Sigmoid colon (tissue), 7 donors: ENCODE data around the gene FGF23. TPM values are rescaled to one million over a fixed set of nuclear protein-coding genes. Genes with fewer than 3 reads are reported as not detected.

Experiments
- DNase-seq: peaks from one replicate; pipeline ENCODE4 v3.0.0-alpha.2; 2019
- H3K27ac ChIP-seq, 4 donors: fragments of 200-600 bp; sonication (generic); one replicate each; pipeline ENCODE4 v1.5.1; 2016 to 2019; ENCODE audit warnings: mild to moderate bottlenecking in 1 of 4
- H3K27me3 ChIP-seq, 3 donors: fragments of 200-600 bp; sonication (generic); one replicate each; pipeline ENCODE4 v1.5.1; 2019; ENCODE audit warnings: mild to moderate bottlenecking in 1 of 3
- H3K36me3 ChIP-seq, 4 donors: fragments of 200-600 bp; sonication (generic); one replicate each; pipeline ENCODE4 v1.5.1; 2016 to 2019
- H3K4me1 ChIP-seq, 4 donors: fragments of 200-600 bp; sonication (generic); one replicate each; pipeline ENCODE4 v1.5.1; 2017 to 2019
- H3K4me3 ChIP-seq, 4 donors: fragments of 200-600 bp; sonication (generic); one replicate each; pipeline ENCODE4 v1.5.1; 2017 to 2019; ENCODE audit warnings: mild to moderate bottlenecking in 2 of 4, moderate library complexity in 1 of 4
- H3K9me3 ChIP-seq, 4 donors: fragments of 200-600 bp in 3 of 4; sonication (generic) in 3 of 4; one replicate each; pipeline versions ENCODE4 v1.5.1 to v1.6.1; 2013 to 2019
- CTCF ChIP-seq, 4 experiments: fragments of 450-650 bp in 3 of 4; fragments of 200-600 bp in 1 of 4; IDR thresholded peaks; one replicate each; pipeline ENCODE4 v1.5.1; 2016 to 2019; ENCODE audit warnings: antibody characterized with exemption in 4 of 4, mild to moderate bottlenecking in 3 of 4, moderate library complexity in 2 of 4
- EP300 ChIP-seq, 4 donors: sonication (generic); formaldehyde crosslinking; IDR thresholded peaks; one replicate each; pipeline ENCODE4 v1.6.1; 2017; ENCODE audit warnings: antibody characterized with exemption in 4 of 4
- POLR2A ChIP-seq, 2 donors: fragments of 450-650 bp; IDR thresholded peaks; one replicate each; pipeline ENCODE4 v1.6.1; 2016; ENCODE audit warnings: antibody characterized with exemption in 2 of 2, mild to moderate bottlenecking in 2 of 2, moderate library complexity in 2 of 2
- POLR2AphosphoS5 ChIP-seq, 4 donors: sonication (generic); formaldehyde crosslinking; IDR thresholded peaks; one replicate each; pipeline ENCODE4 v1.6.1; 2017; ENCODE audit warnings: antibody characterized with exemption in 4 of 4
- whole genome bisulfite sequencing, 2 donors: extraction: QIAGEN DNeasy Blood & Tissue Kit; methylation state at CpG; one replicate each; pipeline ENCODE4 v1.1.7; 2013; 5-methylcytosine and 5-hydroxymethylcytosine counted together
- intact Hi-C: fragments of 100-400 bp; cut with DNase I; formaldehyde crosslinking; loops from one replicate; pipeline ENCODE4 v1.15.1; 2023
- polyA plus RNA-seq, 3 donors: library from polyadenylated mRNA; stranded (reverse); fragments of 200-250 nt; gene quantifications; one replicate each; pipeline ENCODE4 v1.2.3, GENCODE V29; 2013
- total RNA-seq, 4 donors: library from RNA; depleted of rRNA; stranded (reverse); fragments of >200 nt; gene quantifications; one replicate each; pipeline ENCODE4 v1.1.0, GENCODE V29; 2016
- donor health status: healthy with polysubstance abuse.
- donor health status: Bipolar disorder and iron deficiency.
- donor health status: healthy.

Gene FGF23
- total and polyA plus RNA-seq, 7 donors: not detected

DNA sequence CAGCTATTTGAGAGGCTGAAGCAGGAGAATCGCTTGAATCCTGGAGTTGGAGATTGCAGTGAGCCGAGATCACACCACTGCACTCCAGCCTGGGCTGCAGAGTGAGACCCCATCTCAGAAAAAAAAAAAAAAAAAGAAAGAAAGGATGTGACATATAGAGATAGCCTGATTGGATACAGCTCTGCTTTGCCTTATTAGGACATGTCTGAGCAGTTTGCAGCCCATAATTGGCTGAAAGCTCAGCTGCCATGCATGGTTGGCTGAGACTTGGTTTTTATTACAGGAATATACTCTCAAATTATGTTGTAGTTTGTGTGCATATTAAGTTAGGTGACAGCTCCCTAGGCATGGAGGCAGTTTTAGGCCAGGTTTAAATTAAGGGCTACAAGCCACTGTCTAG is 52.2 kb downstream of the FGF23 start:
- intact Hi-C loops: loop anchor here (10.0 kb wide), 1 partner anchor 208 kb away; the partner anchor contains the start of gene RAD51AP1
- TF ChIP-seq POLR2A (IDR thresholded peaks at IDR 0.05) (no peak), POLR2AphosphoS5 (IDR thresholded peaks at IDR 0.05) (no peak), EP300 (IDR thresholded peaks at IDR 0.05) (no peak), CTCF (IDR thresholded peaks at IDR 0.05) (no peak)
- WGBS, 2 donors: 97 to 98% methylated on average over 2 of the region's 2 CpGs

GRCh38 chr12:4325966-4326365 is 53.5 kb downstream of the FGF23 start:
- H3K36me3 ChIP-seq: no peaks in the 10 kb centered on the region
- H3K9me3 ChIP-seq: no peaks in the 10 kb centered on the region
- intact Hi-C loops: loop anchor here (10.0 kb wide), 1 partner anchor 209 kb away; the partner anchor contains the start of gene RAD51AP1
- peak in 1 of 4 experiments; percentile 1 for TF ChIP-seq CTCF (IDR thresholded peaks at IDR 0.05)
- no peak for TF ChIP-seq EP300 (IDR thresholded peaks at IDR 0.05)
- DNase-seq: no peak
- H3K4me3 ChIP-seq: no peak overlapping the region
- no peaks in the 10 kb centered on the region for H3K27me3 ChIP-seq
- WGBS, 2 donors: 77 to 85% methylated on average over 3 of the region's 3 CpGs
- peak overlapping the region; percentile 39 to 63 (median 52) for H3K27ac ChIP-seq
- peaks cover 0 to 47% (median 31%) of the 10 kb centered on the region in 4 donors for H3K4me1 ChIP-seq

More for the DNA sequence above, 52.2 kb downstream of the FGF23 start:
- Histone ChIP-seq H3K36me3 (no peaks in the 10 kb centered on the region), H3K4me3 (no peak overlapping the region), H3K27me3 (no peaks in the 10 kb centered on the region), H3K9me3 (no peaks in the 10 kb centered on the region), H3K27ac (peak overlapping the region; percentile 30 to 63 (median 52)), H3K4me1 (peaks cover 0 to 37% (median 24%) of the 10 kb centered on the region in 4 donors)
- no peak for DNase-seq

GRCh38 chr12:4324366-4324765 is 55.1 kb downstream of the FGF23 start:
- Histone ChIP-seq H3K36me3 (no peaks in the 10 kb centered on the region), H3K4me1 (peaks cover 0 to 47% (median 33%) of the 10 kb centered on the region in 4 donors), H3K27ac (no peak overlapping the region), H3K27me3 (no peaks in the 10 kb centered on the region), H3K9me3 (no peaks in the 10 kb centered on the region), H3K4me3 (no peak overlapping the region)
- intact Hi-C loops: loop anchor here (5.0 to 10.0 kb wide), 4 partner anchors 42 to 452 kb away; partner anchors contain the start of genes PARP11 and RAD51AP1
- no peak for DNase-seq
- no peak for TF ChIP-seq CTCF (IDR thresholded peaks at IDR 0.05)
- no peak for TF ChIP-seq POLR2A (IDR thresholded peaks at IDR 0.05)
- TF ChIP-seq EP300 (IDR thresholded peaks at IDR 0.05): no peak
- no peak for TF ChIP-seq POLR2AphosphoS5 (IDR thresholded peaks at IDR 0.05)
- 98% methylated on average over 28 of the region's 28 CpGs for WGBS, 2 donors

DNA sequence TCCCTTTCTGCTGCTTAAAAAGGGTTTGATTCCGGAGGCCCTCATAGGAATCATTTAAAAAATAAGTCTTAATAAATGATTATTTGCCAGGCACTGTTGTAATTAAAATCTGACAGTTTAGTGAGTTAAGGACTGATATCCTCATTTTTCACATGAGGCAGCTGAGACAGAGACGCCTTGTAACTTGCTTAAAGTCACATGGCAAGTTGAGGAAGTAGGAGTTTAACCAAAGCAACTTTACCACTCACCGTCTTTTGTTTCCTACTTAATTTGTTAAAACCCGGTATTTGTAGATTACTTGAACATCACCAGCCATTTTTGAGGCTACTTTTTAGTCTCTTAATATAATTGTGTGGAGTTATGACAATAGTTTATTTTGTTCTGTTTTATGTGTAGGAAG is 56.1 kb downstream of the FGF23 start:
- 60 to 81% methylated on average over 4 of the region's 4 CpGs for WGBS, 2 donors
- Histone ChIP-seq H3K4me1 (peaks cover 0 to 47% (median 33%) of the 10 kb centered on the region in 4 donors), H3K9me3 (no peaks in the 10 kb centered on the region), H3K36me3 (no peaks in the 10 kb centered on the region), H3K27ac (no peak overlapping the region), H3K27me3 (no peaks in the 10 kb centered on the region), H3K4me3 (no peak overlapping the region)
- no peak for DNase-seq
- no peak for TF ChIP-seq CTCF (IDR thresholded peaks at IDR 0.05)
- TF ChIP-seq POLR2AphosphoS5 (IDR thresholded peaks at IDR 0.05): no peak
- no peak for TF ChIP-seq POLR2A (IDR thresholded peaks at IDR 0.05)
- no peak for TF ChIP-seq EP300 (IDR thresholded peaks at IDR 0.05)
- intact Hi-C loops: loop anchor here (5.0 to 10.0 kb wide), 4 partner anchors 41 to 451 kb away; partner anchors contain the start of genes PARP11 and RAD51AP1

DNA sequence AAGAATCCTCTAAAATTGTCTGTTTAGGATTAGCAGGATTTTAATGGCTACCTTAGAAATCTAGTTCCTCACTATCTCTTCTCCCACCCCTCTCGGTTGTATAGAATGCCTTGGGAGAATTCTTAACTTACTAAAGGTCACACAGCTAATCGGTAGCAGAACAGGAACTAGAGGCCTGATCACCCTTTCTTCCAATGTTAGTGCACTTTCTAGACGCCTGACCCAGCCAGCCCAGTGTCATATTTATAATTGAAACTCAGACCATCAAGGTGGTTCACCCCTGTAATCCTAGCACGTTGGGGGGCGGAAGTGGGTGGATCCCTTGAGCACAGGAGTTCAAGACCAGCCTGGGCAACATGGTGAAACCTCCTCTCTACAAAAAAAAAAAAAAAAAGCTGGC is 56.8 kb downstream of the FGF23 start:
- no peak overlapping the region for H3K4me3 ChIP-seq
- DNase-seq: no peak
- intact Hi-C loops: loop anchor here (5.0 to 10.0 kb wide), 4 partner anchors 40 to 450 kb away; partner anchors contain the start of genes PARP11 and RAD51AP1
- no peaks in the 10 kb centered on the region for H3K9me3 ChIP-seq
- no peaks in the 10 kb centered on the region for H3K36me3 ChIP-seq
- H3K27ac ChIP-seq: peak overlapping the region in 1 of 4 donors; percentile 93
- TF ChIP-seq POLR2AphosphoS5 (IDR thresholded peaks at IDR 0.05) (no peak), EP300 (IDR thresholded peaks at IDR 0.05) (no peak), CTCF (IDR thresholded peaks at IDR 0.05) (no peak), POLR2A (IDR thresholded peaks at IDR 0.05) (no peak)
- peaks cover 0 to 46% (median 33%) of the 10 kb centered on the region in 4 donors for H3K4me1 ChIP-seq
- WGBS, 2 donors: 75 to 79% methylated on average over 5 of the region's 5 CpGs
- H3K27me3 ChIP-seq: no peaks in the 10 kb centered on the region
